HG02884 (cell line): ENCODE data around the gene TMEM168.
"Not testable (repeated sequence)": the region's sequence is repeated elsewhere in the genome, so short reads cannot be mapped to it uniquely, and the experiment has no call there.

ENCODE experiments used
- ATAC-seq: cut with Tn5 transposase; IDR thresholded peaks from one replicate; pipeline ENCODE4 v1.9.1; 2021; ENCODE audit warnings: mild to moderate bottlenecking, moderate library complexity; ENCODE audit not compliant: unreplicated experiment

Gene TMEM168, protein sequence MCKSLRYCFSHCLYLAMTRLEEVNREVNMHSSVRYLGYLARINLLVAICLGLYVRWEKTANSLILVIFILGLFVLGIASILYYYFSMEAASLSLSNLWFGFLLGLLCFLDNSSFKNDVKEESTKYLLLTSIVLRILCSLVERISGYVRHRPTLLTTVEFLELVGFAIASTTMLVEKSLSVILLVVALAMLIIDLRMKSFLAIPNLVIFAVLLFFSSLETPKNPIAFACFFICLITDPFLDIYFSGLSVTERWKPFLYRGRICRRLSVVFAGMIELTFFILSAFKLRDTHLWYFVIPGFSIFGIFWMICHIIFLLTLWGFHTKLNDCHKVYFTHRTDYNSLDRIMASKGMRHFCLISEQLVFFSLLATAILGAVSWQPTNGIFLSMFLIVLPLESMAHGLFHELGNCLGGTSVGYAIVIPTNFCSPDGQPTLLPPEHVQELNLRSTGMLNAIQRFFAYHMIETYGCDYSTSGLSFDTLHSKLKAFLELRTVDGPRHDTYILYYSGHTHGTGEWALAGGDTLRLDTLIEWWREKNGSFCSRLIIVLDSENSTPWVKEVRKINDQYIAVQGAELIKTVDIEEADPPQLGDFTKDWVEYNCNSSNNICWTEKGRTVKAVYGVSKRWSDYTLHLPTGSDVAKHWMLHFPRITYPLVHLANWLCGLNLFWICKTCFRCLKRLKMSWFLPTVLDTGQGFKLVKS

DNA sequence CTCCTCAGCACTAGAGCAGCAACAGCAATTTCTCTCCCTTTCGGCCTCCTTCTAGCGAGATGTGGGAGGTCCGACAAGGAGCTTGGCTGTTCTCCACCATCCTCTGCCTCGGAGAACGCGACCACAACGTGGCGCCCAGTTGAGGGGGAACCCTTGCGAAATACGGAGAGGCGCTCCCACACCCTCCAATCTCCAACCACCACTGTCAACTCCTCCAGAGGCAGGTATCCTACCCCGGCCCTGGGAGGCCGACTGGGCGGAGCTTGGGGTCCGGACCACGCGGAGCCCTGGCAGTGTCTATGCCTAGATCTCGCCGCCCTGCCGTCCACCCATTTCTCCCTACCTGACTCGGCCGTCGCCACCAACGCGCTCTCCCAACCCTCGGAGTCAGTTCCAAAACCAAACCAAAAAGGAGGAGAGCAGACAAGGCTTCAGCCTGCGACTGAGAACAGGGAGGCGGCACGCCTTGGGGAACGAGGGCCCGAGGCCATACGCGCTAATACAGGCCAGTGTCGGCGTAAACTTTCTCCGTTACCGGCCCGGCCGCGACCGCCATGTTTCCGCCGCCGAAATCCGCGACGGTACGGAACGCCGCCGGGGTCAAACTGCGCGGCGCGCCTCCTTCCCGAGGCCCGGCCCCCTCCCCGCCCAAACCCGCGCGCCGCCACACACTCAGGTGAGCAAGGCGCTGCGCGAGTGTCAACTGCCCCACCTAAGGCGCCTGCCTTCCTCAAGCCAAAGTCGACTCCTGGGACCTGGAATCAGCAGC lies at the start of gene TMEM168:
TSS of gene TMEM168 (minus strand) at position 577 of the 769 bp plus-strand sequence. CDS start 5,568 bp downstream, outside the sequence.
- ATAC-seq, result peak; percentile 82

DNA sequence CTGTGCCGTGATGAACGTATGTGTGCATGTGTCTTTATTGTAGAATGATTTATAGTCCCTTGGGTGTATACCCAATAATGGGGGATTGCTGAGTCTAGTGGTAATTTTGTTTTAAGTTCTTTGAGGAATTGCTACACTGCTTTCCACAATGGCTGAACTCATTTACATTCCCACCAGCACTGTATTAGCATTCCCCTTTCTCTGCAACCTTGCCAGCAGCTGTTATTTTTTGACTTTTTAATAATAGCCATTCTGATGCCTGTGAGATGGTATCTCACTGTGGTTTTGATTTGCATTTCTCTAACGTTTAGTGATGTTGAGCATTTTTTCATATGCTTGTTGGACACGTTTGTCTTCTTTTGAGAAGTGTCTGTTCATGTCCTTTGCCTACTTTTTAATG lies 45.7 kb upstream of the TMEM168 start:
- ATAC-seq, result not testable (repeated sequence)

DNA sequence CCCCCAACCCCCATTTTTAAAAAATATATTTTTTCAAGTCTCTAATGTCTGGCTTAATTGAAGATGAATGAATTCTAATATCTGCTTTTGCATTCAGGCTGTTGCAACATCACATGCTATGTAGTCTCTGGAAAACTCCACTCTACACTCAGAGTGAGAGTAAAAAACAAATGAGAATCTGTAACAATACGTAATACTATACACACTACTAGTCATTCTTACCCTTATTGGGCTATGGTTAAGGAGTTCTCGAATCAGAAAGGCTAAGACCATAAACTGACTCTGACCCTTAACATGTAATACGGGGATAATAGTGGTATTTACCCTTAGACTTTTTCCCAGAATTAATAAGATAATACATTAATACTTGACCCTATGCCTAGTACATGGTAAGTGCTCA lies 42.9 kb upstream of the TMEM168 start:
- ATAC-seq, result no peak

DNA sequence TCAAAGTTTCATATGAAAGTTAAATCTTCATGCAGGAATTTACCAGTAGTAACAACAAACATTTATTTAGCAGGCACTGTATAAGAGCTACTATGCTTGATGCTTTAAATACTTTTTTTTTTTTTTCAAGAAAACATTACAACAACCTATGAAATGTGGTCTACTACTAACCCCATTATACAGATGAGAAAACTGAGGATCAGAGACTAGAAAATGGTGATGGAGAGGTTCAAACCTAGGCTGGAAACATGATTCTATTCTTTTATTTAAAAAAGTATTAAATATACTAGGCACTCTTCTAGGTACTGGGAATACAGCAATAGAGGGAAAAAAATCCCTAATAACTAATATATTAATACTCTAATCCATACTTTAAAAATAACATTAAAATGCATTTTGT lies 40.6 kb upstream of the TMEM168 start:
- no peak for ATAC-seq

DNA sequence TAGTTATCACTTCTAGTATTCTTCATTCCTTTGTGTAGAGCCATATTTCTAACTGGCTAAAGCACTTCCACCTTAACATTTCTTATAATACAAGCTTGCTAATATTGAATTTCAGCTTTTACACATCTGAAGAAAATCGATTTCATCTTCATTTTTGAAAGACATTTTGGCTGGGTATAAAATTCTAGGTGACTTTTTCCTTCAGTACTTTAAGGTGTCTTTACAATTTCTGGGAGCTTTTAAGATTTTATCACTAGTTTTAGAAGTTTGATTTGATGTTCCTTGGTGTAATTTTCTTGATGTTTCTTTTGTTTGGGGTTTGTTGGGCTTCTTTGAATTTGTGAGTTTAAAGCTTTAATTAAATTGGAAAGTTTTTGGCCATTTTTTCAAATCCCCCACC lies 38.5 kb upstream of the TMEM168 start:
- no peak for ATAC-seq

DNA sequence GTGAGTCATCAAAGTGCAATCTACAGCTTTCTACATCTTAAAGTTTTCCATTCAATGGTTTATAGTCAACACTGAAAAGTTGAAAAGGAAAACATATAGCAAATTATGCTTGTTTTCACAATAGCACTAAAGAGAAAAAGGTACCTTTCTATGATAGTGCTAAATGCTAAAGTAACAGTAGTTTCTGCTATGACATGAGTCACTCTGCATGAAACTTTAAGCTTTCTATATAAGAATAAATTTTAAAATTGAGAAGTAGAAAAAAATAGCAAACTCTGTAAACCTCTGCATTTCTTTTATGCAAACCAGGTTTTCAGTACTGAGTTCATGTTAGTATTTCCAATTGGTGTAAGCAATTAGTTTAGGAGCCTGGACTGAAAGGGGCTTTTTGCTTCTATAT lies 31.2 kb upstream of the TMEM168 start:
- no peak for ATAC-seq

DNA sequence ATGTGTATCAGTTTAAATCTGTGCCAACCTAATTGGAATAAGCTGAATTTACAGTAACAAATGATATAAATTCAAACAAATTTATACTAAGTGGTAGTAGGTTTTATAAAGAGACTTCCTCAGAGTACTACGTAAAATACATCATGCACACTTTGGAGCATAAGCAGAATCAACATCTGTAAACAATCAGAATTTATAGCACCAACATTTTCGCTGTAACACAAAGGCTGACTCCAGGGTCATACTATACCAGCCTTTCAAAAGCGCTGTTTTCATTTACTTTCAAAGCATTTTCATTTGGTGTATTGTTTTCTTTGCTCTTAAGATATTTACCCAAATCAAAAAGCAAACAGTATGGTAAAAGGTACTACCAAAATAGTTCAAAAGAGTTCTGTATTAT lies 29.3 kb upstream of the TMEM168 start:
- no peak for ATAC-seq

DNA sequence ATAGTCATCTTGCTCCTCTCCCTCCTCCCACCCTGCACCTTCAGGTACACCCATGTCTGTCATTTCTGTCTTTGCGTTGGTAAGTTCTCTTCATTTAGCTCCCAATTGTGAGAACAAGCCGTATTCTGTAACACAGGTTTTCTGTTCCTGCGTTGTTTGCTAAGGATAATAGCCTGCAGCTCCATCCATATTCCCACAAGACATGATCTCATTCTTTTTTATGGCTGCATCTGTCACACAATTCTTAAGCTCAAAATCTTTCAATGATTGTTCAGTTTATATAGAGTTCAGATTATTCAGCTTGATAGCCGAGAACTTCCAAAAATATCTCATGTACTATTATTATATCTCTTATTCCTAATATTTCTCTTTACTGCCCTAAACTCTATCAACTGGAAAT lies 16.0 kb upstream of the TMEM168 start:
- no peak for ATAC-seq

DNA sequence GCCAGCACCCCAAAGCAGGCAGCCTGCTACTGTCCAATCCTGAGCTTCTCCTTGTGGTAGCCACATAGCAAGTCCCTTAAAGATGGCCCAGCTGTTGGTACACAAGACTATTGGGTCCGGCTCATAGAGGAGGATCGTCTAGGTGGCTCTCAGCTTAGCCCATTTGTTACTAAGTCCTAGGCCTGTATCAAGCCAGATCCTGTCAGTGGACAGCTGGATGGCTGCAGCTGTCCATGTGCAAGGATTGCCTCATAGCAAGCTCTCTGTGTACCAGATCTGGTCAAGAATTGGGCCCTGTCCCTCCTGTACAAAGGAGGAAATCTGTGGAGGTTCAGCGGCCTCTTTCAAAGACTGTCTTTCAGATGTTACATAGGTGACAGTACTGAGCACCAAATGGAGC lies 12.2 kb upstream of the TMEM168 start:
- no peak for ATAC-seq

DNA sequence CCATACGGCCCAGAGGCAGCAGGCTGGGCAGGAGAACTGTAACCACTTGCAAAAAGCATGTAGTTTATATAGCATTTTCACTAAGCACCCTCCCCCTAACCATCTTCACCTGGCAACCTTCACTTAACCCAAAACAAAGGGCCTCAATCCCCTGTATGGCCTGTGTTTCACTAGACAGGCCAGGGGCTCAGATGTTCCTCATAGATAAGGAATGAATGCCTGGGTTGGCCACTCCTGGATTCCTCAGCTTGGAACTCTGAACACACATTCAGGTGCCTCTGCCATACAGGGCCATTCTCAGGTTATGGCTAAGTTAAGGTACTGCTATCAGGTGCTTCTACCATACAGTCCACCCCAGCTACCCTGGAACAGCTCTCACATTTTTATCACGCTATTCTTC lies 10.3 kb upstream of the TMEM168 start:
- ATAC-seq, result no peak

DNA sequence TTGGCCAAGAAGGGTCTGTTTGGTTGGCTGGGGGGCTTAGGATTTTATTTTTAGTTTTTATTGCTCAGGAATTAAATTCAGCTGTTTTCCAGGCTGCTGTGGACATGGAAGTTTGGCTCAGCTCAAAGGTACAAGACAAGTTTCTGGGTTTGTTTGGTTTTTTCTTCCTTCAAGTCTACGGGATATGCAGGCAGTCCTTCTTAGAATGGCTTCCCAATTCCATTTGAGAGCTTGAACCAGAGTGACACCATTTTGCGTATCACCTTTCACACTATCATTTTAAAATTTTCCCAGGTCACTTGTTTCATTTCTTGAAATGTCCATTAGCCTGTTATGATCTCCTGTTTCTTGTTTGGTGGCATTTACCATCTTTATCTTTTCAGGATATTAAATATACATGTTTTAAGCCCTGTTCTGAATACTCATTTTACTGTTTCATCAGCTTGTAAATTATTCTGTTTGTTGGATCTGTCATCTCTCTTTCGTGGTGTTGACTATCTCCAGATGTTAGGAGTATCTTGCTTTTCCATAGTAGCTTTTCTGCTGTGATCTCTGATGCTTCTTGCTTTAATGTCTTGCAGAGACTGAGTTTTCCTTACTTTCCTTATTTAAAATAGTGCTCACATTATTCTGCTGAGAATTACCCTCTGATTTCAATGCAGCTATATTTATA lies 9.4 kb upstream of the TMEM168 start:
- ATAC-seq, result no peak

DNA sequence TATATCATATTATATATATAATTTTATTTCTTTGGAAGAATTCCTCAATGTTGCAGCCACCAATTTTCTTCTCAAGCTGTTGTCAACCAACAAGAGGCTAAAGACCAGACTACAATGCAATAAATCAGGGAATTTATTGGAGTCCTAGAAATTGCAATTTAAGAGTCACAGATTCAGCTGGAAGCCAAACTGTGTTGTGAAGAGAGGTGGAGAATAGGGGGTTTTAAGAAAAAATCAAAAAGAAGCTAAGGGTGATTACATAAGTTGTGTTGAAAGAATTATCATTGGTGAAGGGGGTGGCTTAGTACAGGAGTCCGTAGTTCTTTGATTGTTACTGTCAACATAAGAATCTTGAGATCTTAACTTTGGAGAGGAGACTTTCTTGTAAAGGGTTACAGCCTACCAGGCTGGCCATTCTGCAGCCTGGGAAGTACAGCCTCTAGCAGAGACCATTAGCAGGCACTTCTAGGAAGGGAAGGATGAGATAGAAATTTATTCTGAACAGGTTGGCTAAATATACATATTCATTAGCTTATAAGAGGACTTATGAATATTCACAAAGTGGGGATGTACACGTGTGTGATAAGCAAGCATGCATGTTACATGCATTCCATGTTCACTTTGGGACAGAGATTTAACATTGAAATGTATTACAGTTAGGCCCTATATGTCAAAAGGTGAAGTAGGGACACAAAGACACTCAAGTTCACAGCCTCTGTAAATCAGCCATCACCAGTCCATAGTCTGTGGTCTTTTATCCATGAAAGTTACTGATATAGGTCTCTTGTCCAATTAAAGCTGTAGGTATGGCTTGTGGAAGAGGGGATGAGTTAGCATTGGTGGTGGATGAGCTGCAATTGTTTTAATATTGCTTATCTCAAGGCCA lies 8.3 kb upstream of the TMEM168 start:
- ATAC-seq, result no peak

DNA sequence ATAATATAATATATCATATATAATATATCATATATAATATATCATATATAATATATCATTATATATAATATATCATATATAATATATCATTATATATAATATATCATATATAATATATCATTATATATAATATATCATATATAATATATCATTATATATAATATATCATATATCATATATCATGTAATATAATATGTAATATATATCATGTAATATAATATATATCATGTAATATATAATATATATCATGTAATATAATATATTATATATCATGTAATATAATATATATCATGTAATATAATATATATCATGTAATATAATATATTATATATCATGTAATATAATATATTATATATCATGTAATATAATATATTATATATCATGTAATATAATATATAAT lies 6.4 kb upstream of the TMEM168 start:
- not testable (repeated sequence) for ATAC-seq

DNA sequence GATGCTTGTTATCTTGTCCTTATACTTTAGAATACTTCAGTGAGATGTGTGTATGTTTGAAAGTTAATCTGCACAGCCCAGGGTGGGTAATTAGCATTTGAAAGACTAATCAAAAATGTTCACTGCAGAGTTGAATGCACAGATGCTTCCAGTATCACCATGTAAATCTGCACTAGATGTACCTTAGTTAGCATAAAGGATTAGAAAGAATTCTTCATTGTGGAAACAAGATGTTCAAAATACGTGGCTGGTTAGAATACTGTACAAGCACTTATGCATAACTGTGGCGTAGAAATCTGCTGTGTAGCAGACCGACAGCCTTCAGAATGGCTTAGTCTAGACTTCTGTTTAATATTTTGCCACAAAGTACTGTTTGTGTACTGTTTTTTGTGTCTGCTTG lies 2.2 kb upstream of the TMEM168 start:
- ATAC-seq, result no peak

DNA sequence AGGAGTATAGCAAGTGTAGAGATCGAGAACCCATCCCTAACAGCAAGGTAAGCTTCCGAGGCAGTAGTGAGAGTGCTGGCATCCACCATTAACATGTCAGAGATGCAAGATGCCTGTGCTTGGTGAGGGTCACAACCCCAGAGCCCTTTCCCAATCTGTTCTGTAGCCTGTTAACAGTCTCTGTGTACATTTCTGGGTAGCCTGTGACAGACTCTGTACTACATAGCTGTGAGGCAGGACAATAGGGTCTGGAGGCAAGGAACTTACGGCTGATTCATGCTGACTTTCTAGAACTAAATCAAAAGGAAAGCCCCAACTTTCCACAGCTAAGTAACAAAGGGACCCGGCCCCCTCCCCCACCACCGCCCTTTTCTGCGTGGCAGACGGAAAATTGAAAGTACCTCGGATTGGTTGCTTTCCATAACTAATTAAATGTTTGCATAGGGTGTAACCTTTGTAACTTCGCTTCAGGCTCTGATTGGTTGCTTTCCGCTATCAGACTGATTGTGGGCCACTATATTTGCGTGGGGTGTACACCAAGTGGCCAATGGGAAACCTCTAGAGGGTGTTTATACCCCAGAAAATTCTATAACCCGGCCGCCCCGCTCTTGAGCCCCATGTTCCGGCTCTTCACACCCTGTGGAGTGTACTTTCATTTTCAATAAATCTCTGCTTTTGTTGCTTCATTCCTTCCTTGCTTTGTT lies 1.4 kb upstream of the TMEM168 start:
- no peak for ATAC-seq

DNA sequence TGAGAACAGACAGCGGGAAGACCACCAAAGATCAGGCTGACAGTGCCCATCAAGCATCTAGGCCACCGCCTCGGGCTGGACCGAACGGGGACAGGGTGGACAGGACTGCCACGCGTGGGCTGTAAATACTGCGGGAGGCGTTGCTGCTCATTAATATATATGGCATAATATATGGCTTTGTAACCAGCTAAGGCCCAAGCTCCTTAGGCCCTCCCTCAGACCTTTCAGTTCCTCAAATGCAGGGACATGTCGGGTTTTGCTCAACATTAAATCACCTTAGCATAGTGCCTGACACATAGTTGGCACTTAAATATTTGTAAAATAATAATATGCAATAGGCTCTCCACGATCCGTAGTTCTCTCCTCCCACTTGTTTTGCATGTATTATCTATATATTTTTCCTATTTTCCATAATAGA lies 402 bp upstream of the TMEM168 start:
- peak; percentile 56 for ATAC-seq

DNA sequence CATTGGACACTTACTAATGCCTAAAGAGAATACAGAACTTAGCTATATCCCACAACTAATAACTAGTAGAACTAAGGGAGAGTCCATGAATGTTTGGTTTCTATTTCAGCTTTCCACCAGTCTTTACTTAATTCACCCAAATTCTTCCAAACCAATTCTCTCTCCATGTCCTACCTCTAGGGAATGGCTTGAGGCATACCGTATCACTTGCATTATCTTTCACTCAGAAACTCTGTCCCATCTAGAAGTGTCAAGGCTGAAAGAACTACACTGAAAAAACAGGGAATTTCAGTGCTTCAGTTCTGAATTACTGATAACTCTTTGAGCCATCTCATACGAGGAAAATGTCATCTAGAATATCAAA lies 758 bp downstream of the TMEM168 start:
- ATAC-seq, result no peak

DNA sequence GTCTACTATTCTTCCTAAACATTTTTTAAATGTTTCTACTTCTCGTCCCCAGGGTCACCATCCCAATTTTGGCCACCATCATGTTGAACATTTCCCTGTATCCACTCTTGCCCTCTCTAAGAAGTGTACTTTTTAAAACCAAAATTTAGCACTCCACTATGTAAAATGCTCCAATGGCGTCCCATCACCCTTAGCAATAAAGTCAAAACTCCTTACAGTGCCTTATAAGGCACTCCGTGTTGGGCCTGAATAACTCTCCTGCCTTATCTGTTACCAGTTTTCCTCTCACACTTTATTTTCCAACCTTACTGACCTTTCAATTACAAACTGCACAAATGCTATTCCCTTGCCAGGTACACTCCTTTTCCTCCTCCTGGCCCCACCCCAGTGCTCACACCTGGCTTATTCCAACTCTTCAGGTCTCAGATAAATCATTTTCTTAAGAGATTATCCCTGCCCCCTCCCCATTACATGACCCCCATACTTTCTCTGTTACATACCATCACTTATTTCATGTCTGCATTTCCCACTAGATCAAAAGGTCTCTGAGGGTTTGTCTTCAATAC lies 1.3 kb downstream of the TMEM168 start:
- no peak for ATAC-seq

DNA sequence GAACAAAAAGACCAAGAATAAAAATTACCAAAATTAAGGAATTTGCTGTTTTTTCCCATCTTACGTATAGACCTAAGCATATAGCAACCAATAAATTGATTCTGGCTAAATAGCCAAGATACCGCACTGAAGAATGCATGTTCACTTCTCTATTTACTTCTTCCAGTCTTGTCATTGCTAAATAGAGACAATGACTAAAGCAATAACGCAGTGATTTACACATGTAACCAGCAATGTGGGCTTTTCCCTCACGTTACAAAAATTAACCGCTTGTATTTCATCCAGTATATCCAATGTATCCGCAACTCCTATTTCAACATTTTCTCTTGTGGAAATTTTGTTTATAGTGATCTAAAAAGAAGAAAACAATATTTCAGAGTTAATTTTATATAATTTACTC lies 5.6 kb downstream of the TMEM168 start:
- no peak for ATAC-seq
